ENCODE measurements around the gene CD300LG. TPM values are rescaled to one million over a fixed set of nuclear protein-coding genes. Genes with fewer than 3 reads are reported as not detected.
"Not testable (repeated sequence)": the region's sequence is repeated elsewhere in the genome, so short reads cannot be mapped to it uniquely, and the experiment has no call there.

CD300LG gene, protein sequence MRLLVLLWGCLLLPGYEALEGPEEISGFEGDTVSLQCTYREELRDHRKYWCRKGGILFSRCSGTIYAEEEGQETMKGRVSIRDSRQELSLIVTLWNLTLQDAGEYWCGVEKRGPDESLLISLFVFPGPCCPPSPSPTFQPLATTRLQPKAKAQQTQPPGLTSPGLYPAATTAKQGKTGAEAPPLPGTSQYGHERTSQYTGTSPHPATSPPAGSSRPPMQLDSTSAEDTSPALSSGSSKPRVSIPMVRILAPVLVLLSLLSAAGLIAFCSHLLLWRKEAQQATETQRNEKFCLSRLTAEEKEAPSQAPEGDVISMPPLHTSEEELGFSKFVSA
- not detected in 2 replicates for total RNA-seq (ENCODE audit: low replicate concordance)
- long read RNA-seq = 0 reads

DNA sequence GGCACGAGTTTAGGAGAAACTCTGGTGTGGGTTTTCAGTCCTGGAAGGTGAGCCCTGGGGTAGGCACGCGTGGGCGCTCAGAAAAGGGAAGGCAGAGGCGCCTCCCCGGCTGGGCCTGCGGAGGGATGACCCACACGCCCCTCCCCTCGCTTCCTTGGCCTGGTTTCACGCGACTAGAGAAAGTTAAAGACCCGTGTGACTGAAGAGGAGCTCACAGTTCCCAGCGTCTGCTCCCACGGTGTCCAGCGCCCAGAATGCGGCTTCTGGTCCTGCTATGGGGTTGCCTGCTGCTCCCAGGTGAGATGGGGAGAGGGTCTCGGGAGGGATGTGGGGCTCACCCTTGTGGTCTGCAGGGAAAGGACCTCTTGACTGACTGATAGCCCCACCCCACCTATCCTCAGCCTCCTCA, at the start of gene CD300LG:
CD300LG (plus strand) TSS at position 214 of the 409 bp plus-strand sequence; CDS start at position 255, 41 bp downstream.
- Mint-ChIP-seq H3K27me3 (peaks cover 10% of the 10 kb centered on the region), H3K4me1 (ENCODE audit: unreplicated experiment) (peaks cover 13% of the 10 kb centered on the region), H3K36me3 (no peaks in the 10 kb centered on the region), H3K27ac (no peak within 1 kb of the TSS), H3K4me3 (no peak within 1 kb of the TSS), H3K9me3 (no peaks in the 10 kb centered on the region)
- TF ChIP-seq, protein P1, sequence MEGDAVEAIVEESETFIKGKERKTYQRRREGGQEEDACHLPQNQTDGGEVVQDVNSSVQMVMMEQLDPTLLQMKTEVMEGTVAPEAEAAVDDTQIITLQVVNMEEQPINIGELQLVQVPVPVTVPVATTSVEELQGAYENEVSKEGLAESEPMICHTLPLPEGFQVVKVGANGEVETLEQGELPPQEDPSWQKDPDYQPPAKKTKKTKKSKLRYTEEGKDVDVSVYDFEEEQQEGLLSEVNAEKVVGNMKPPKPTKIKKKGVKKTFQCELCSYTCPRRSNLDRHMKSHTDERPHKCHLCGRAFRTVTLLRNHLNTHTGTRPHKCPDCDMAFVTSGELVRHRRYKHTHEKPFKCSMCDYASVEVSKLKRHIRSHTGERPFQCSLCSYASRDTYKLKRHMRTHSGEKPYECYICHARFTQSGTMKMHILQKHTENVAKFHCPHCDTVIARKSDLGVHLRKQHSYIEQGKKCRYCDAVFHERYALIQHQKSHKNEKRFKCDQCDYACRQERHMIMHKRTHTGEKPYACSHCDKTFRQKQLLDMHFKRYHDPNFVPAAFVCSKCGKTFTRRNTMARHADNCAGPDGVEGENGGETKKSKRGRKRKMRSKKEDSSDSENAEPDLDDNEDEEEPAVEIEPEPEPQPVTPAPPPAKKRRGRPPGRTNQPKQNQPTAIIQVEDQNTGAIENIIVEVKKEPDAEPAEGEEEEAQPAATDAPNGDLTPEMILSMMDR (conservative IDR thresholded peaks at IDR 0.05) = no peak
- no peak for DNase-seq (ENCODE audit: extremely low spot score, unreplicated experiment)

- H3K27ac Mint-ChIP-seq; H3K4me3 Mint-ChIP-seq; H3K36me3 Mint-ChIP-seq; H3K9me3 Mint-ChIP-seq; H3K4me1 Mint-ChIP-seq (ENCODE audit: unreplicated experiment); DNase-seq (ENCODE audit: extremely low spot score, unreplicated experiment): not testable (repeated sequence)
- H3K27me3 Mint-ChIP-seq = peaks cover 30% of the 10 kb centered on the region
These were observed 49.0 kb upstream of the CD300LG start for GRCh38 chr17:43798024-43798423.

- H3K4me1 Mint-ChIP-seq (ENCODE audit: unreplicated experiment) = no peaks in the 10 kb centered on the region
- H3K36me3 Mint-ChIP-seq = no peaks in the 10 kb centered on the region
- no peak overlapping the region for H3K27ac Mint-ChIP-seq
- no peaks in the 10 kb centered on the region for H3K9me3 Mint-ChIP-seq
- no peak for DNase-seq (ENCODE audit: extremely low spot score, unreplicated experiment)
- H3K4me3 Mint-ChIP-seq = no peak overlapping the region
- TF ChIP-seq, protein P1 (conservative IDR thresholded peaks at IDR 0.05) = no peak
- H3K27me3 Mint-ChIP-seq = peaks cover 24% of the 10 kb centered on the region
These were observed 47.9 kb upstream of the CD300LG start for GRCh38 chr17:43799047-43799446.

DNA sequence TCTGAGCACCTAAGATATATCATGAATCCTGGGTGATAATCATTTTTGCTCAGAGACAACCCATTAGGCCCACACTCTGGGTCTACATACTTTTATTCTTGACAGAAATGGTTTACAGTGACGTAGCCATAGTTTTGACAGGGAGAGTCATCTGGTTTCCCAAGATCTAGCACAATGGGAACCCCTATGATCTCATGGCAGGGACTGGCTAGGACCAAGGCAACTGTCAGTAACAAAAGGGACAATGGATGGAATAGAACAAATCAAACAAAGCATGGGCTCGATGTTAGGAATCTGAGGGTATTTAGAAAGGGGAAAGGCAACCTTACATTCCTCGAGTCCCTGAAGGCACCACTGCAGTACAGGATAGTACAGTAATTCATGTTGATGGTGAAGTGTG, 46.2 kb upstream of the CD300LG start:
- Mint-ChIP-seq H3K4me3 (no peak overlapping the region), H3K27ac (no peak overlapping the region), H3K9me3 (no peaks in the 10 kb centered on the region), H3K4me1 (ENCODE audit: unreplicated experiment) (no peaks in the 10 kb centered on the region), H3K36me3 (no peaks in the 10 kb centered on the region), H3K27me3 (peaks cover 12% of the 10 kb centered on the region)
- TF ChIP-seq, protein P1 (conservative IDR thresholded peaks at IDR 0.05) = no peak
- no peak for DNase-seq (ENCODE audit: extremely low spot score, unreplicated experiment)

DNA sequence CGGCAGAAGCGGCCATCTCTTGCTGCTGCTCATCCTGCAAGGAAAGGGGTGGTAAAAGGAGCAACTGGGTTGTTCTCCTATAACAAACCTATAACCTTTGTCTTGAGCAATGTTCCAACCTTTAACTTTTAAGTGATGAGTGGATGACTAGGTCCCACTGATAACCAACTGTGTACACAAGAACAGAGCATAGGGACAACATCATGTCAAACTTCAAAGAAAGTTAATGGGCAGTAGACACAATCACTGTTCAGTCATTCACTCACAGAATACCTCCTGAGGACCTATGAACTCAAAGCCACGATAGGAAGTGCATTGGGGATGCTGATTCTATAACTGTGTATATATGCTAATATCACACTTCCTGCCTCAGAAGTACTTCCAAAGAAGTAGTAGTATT, 45.1 kb upstream of the CD300LG start:
- no peaks in the 10 kb centered on the region for H3K9me3 Mint-ChIP-seq
- no peak overlapping the region for H3K27ac Mint-ChIP-seq
- no peaks in the 10 kb centered on the region for H3K36me3 Mint-ChIP-seq
- TF ChIP-seq, protein P1 (conservative IDR thresholded peaks at IDR 0.05) = no peak
- no peak for DNase-seq (ENCODE audit: extremely low spot score, unreplicated experiment)
- no peaks in the 10 kb centered on the region for H3K4me1 Mint-ChIP-seq (ENCODE audit: unreplicated experiment)
- H3K4me3 Mint-ChIP-seq = no peak overlapping the region
- H3K27me3 Mint-ChIP-seq = peaks cover 4% of the 10 kb centered on the region

GRCh38 chr17:43803758-43804157, 43.2 kb upstream of the CD300LG start:
- no peak for DNase-seq (ENCODE audit: extremely low spot score, unreplicated experiment)
- Mint-ChIP-seq H3K36me3 (no peaks in the 10 kb centered on the region), H3K27me3 (no peaks in the 10 kb centered on the region), H3K9me3 (no peaks in the 10 kb centered on the region), H3K27ac (no peak overlapping the region), H3K4me1 (ENCODE audit: unreplicated experiment) (no peaks in the 10 kb centered on the region), H3K4me3 (no peak overlapping the region)
- TF ChIP-seq, protein P1 (conservative IDR thresholded peaks at IDR 0.05) = no peak
